ENCODE measurements around the gene KCNK7. TPM values are rescaled to one million over a fixed set of nuclear protein-coding genes. Genes with fewer than 3 reads are reported as not detected.

Gene KCNK7
- polyA plus RNA-seq, 1 of the 3 experiments (the other 2 are of a cell fraction): 0.58 TPM

DNA sequence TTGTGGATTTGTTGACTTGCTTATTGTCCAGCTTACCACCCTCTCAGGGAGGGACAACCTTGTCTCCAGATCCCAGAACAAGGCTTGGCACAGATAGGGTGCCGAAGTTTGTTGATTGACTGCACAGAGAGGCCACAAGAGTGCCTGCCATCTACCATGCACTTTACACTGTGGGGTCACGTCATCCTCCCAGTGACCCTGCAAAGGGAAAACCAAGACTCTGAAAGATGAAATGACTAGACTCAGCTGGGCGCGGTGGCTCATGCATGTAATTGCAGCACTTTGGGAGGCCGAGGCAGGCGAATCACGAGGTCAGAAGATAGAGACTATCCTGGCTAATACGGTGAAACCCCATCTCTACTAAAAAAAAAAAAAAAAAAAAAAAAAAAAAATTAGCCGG, 32.8 kb downstream of the KCNK7 start:
- Histone ChIP-seq H3K4me1 (ENCODE audit: control insufficient read depth in 1 of 2, insufficient read depth in 2 of 2, low read depth in 1 of 2, low read length in 1 of 2) (peaks cover 37 to 47% of the 10 kb centered on the region in 2 experiments), H3F3A (replicated peaks; ENCODE audit: insufficient read depth) (peaks cover 53% of the 10 kb centered on the region), H3K27ac (ENCODE audit: low read depth in 2 of 2, low read length in 1 of 2) (no peak overlapping the region), H4K20me1 (ENCODE audit: insufficient read depth) (no peaks in the 10 kb centered on the region), H3K9ac (no peak overlapping the region), H3K27me3 (ENCODE audit: insufficient read depth) (no peaks in the 10 kb centered on the region), H3K79me2 (ENCODE audit: insufficient read depth) (peaks cover 23% of the 10 kb centered on the region), H2AFZ (ENCODE audit: low read depth) (no peak overlapping the region), H3K9me3 (no peaks in the 10 kb centered on the region), H3K9me2 (no peaks in the 10 kb centered on the region), H3K4me3 (ENCODE audit: low read depth in 2 of 2, low read length in 1 of 2) (no peak overlapping the region), H3K36me3 (replicated peaks in 1 of 2; ENCODE audit: control insufficient read depth in 1 of 2, insufficient read depth in 2 of 2, low read length in 1 of 2) (no peaks in the 10 kb centered on the region), H3K4me2 (no peak overlapping the region)
- DNase-seq: no peak
- 90% methylated on average over 7 of the region's 9 CpGs for WGBS (ENCODE audit: low lambda C conversion rate)
- ChIA-PET POLR2A (no interaction called here), CTCF (interaction anchor here (1.1 to 6.4 kb wide), 3 partner anchors 9 to 52 kb away, joined by 3 to 69 read pairs (median 61); partner anchors contain the start of genes FAM89B and ZNRD2)
- TF ChIP-seq MAX (IDR thresholded peaks at IDR 0.05; ENCODE audit: low read depth) (no peak), MXI1 (IDR thresholded peaks at IDR 0.05; ENCODE audit: low read depth, low read length) (no peak), TAF1 (IDR thresholded peaks at IDR 0.05; ENCODE audit: borderline replicate concordance, low read depth, low read length) (no peak), GATA2 (CRISPR knock-in tag; IDR thresholded peaks at IDR 0.05) (no peak), CHD2 (IDR thresholded peaks at IDR 0.05; ENCODE audit: low read length, partially characterized antibody) (no peak), RCOR1 (IDR thresholded peaks at IDR 0.05; ENCODE audit: low read length) (no peak), RFX5 (IDR thresholded peaks at IDR 0.05; ENCODE audit: low read length) (no peak), ELF1 (IDR thresholded peaks at IDR 0.05) (no peak)
- TF ChIP-seq, protein P1, sequence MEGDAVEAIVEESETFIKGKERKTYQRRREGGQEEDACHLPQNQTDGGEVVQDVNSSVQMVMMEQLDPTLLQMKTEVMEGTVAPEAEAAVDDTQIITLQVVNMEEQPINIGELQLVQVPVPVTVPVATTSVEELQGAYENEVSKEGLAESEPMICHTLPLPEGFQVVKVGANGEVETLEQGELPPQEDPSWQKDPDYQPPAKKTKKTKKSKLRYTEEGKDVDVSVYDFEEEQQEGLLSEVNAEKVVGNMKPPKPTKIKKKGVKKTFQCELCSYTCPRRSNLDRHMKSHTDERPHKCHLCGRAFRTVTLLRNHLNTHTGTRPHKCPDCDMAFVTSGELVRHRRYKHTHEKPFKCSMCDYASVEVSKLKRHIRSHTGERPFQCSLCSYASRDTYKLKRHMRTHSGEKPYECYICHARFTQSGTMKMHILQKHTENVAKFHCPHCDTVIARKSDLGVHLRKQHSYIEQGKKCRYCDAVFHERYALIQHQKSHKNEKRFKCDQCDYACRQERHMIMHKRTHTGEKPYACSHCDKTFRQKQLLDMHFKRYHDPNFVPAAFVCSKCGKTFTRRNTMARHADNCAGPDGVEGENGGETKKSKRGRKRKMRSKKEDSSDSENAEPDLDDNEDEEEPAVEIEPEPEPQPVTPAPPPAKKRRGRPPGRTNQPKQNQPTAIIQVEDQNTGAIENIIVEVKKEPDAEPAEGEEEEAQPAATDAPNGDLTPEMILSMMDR (IDR thresholded peaks at IDR 0.05): no peak

- H3K79me2 ChIP-seq (ENCODE audit: insufficient read depth): peaks cover 21% of the 10 kb centered on the region
- no peak overlapping the region for H3K4me3 ChIP-seq (ENCODE audit: low read depth in 2 of 2, low read length in 1 of 2)
- H3K27ac ChIP-seq (ENCODE audit: low read depth in 2 of 2, low read length in 1 of 2): peak overlapping the region; percentile 97; a peak in 3 of 4 replicates
- ChIA-PET CTCF (interaction anchor here (1.0 to 6.4 kb wide), 5 partner anchors 9 to 51 kb away, joined by 3 to 69 read pairs (median 13); partner anchors contain the start of genes EHBP1L1, FAM89B and ZNRD2), POLR2A (no interaction called here)
- H4K20me1 ChIP-seq (ENCODE audit: insufficient read depth): no peaks in the 10 kb centered on the region
- H3K9ac ChIP-seq: no peak overlapping the region
- TF ChIP-seq FOXM1 (IDR thresholded peaks at IDR 0.05; ENCODE audit: low read depth) (no peak), TEAD4 (IDR thresholded peaks at IDR 0.05; ENCODE audit: borderline replicate concordance, insufficient read depth) (no peak), EZH2phosphoT487 (IDR thresholded peaks at IDR 0.05; ENCODE audit: borderline replicate concordance, low read depth) (no peak)
- H2AFZ ChIP-seq (ENCODE audit: low read depth): no peak overlapping the region
- H3F3A ChIP-seq (replicated peaks; ENCODE audit: insufficient read depth): peaks cover 58% of the 10 kb centered on the region
- no peaks in the 10 kb centered on the region for H3K9me3 ChIP-seq
- DNase-seq: no peak
- no peaks in the 10 kb centered on the region for H3K36me3 ChIP-seq (replicated peaks in 1 of 2; ENCODE audit: control insufficient read depth in 1 of 2, insufficient read depth in 2 of 2, low read length in 1 of 2)
- H3K9me2 ChIP-seq: no peaks in the 10 kb centered on the region
- 89% methylated on average over 7 of the region's 7 CpGs for WGBS (ENCODE audit: low lambda C conversion rate)
- H3K4me2 ChIP-seq: peak overlapping the region; percentile 91
- no peaks in the 10 kb centered on the region for H3K27me3 ChIP-seq (ENCODE audit: insufficient read depth)
- peaks cover 41 to 47% of the 10 kb centered on the region in 2 experiments for H3K4me1 ChIP-seq (ENCODE audit: control insufficient read depth in 1 of 2, insufficient read depth in 2 of 2, low read depth in 1 of 2, low read length in 1 of 2)
Measured at GRCh38 chr11:65562020-65562419, 33.6 kb downstream of the KCNK7 start.

Measured in SK-N-SH (cell line).